Lung microvascular endothelial cell (primary cell): ENCODE data around the gene AMD1. TPM values are rescaled to one million over a fixed set of nuclear protein-coding genes. Genes with fewer than 3 reads are reported as not detected.
A peak's percentile ranks its signal among the peaks of the same experiment; 100 is the strongest.

Source experiments
- DNase-seq, 2 donors: peaks; one replicate each; pipeline versions ENCODE4 v3.0.0 to v3.0.0-alpha.2; 2010; ENCODE audit warnings: low read depth in 2 of 2
- total RNA-seq: library from RNA; depleted of rRNA; stranded (reverse); fragments of >200 nt; gene quantifications from 2 replicates; pipeline ENCODE4 v1.2.1, GENCODE V29; 2014

Gene AMD1
- total RNA-seq, 1 donor from 2014 or later: 45.2 TPM

DNA sequence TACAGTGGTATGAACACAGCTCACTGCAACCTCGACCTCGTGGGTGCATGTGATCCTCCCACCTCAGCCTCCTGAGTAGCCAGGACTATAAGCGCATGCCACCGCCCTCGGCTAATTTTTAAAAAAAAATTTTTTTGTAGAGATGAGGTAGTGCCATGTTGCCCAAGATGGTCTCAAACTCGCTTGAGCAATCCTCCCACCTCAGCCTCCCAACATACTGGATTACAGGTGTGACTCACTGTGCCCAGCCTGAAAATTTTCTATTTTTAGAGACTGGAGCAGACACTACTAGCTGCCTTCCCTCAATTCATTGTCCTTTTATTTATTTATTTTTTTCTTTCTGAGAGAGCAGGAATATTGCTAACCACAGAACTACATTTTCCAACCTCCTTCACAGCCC is 63.6 kb downstream of the AMD1 start:
- no peak for DNase-seq

DNA sequence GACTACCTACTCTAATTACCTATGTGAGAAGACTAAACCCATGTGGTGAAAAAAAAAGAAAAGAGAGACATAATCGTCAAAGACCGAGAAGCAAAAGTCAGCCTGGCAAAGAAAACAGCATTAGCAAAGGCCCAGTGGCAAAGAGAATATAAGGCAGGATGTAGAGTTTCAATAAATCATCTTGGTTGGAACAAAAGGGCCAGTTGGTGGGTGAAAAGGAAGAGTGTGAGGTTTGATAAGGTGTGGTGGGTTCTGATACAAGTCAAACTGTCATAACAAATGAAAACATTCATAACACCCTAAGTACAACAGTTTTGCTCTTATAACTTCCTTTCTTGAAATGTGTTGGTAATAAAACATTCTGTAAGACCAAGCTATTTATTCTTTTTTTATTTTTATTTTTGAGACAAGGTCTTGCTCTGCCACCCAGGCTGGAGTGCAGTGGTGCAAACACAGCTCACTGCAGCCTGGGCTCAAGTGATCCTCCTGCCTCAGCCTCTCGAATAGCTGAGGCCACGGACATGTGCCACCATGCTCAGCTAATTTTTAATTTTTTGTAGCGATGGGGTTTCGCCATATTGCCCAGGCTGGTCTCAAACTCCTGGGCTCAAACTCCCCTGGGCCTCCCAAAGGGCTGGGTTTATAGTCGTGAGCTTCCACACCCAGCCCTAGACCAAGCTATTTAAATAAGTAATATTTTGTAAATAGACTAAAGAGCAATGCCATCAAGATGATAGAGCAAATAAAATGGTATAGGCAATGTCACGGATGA is 65.0 kb downstream of the AMD1 start:
- DNase-seq: peak; percentile 7 to 22

DNA sequence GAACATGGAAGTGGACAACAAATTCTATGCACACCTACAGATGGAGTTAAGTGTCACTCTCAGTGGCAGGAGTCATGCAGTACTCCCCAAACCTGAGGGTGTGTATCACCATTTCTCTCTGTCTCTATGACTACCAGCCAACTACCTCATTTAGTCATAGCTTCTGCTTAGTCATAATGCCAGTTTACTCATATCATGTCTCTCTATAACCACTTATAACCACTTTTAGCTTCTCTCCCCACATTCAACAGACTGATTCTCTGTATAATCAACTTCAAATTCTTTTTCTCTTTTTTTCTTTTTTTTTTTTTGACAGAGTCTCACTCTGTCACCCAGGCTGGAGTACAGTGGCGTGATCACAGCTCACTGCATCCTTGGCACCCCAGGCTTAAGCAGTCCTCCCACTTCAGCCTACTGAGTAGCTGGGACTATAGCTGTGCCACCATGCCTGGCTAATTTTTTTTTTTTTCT is 70.1 kb downstream of the AMD1 start:
- DNase-seq: peak; percentile 2 to 79

Other genes with a start within 250 kb of the AMD1 start
- gene CDK19, start 59.3 kb upstream of the AMD1 start, total RNA-seq: 5.2 and 6.0 TPM in 2 replicates
- gene GTF3C6, start 83.9 kb downstream of the AMD1 start, total RNA-seq: 36.1 and 40.8 TPM in 2 replicates
- gene RPF2, start 107.3 kb downstream of the AMD1 start, total RNA-seq: 4.4 and 10.3 TPM in 2 replicates
- gene SLC16A10, start 212.7 kb downstream of the AMD1 start, total RNA-seq: 0.20 TPM in 1 of 2 replicates, not detected in the other